HFF-Myc (cell line): ENCODE data around the gene ZFP28.

Experiments used
- DNase-seq: peaks from one replicate; pipeline ENCODE4 v3.0.0-alpha.2; 2011; ENCODE audit warnings: low read depth; ENCODE audit errors: extremely low read depth
- H3K4me3 ChIP-seq: replicated peaks from 2 replicates; pipeline ENCODE4 v1.5.1; 2011; ENCODE audit warnings: low read depth, mild to moderate bottlenecking, control low read depth, low read length
- TF ChIP-seq, protein P1 (sequence below): IDR thresholded peaks from 2 replicates; pipeline ENCODE4 v1.5.1; 2012; ENCODE audit warnings: mild to moderate bottlenecking, low read depth, low read length, control low read depth; ENCODE audit errors: missing control alignments

The ZFP28 gene

DNA sequence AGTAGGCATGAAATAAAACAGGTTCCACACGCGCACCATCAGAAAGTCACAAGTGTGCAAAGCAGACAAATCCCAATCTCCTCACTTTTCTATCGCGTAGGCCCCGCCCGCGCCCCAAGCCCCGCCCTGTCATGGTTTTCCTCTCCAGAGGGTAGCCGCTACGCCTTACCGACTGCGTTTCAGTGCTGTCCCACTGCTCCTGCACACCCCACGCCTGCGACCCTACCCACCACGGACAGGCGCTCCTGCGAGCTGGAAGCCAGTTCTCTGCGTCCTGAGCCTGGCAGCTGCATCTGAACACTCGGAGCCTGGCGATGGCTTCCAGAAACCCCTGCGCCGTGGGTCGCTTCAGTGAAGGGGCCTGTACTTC, 28.1 kb downstream of the ZFP28 start:
- TF ChIP-seq, protein P1, sequence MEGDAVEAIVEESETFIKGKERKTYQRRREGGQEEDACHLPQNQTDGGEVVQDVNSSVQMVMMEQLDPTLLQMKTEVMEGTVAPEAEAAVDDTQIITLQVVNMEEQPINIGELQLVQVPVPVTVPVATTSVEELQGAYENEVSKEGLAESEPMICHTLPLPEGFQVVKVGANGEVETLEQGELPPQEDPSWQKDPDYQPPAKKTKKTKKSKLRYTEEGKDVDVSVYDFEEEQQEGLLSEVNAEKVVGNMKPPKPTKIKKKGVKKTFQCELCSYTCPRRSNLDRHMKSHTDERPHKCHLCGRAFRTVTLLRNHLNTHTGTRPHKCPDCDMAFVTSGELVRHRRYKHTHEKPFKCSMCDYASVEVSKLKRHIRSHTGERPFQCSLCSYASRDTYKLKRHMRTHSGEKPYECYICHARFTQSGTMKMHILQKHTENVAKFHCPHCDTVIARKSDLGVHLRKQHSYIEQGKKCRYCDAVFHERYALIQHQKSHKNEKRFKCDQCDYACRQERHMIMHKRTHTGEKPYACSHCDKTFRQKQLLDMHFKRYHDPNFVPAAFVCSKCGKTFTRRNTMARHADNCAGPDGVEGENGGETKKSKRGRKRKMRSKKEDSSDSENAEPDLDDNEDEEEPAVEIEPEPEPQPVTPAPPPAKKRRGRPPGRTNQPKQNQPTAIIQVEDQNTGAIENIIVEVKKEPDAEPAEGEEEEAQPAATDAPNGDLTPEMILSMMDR = no peak
- H3K4me3 ChIP-seq = peak overlapping the region; percentile 74
- DNase-seq = peak; percentile 1

DNA sequence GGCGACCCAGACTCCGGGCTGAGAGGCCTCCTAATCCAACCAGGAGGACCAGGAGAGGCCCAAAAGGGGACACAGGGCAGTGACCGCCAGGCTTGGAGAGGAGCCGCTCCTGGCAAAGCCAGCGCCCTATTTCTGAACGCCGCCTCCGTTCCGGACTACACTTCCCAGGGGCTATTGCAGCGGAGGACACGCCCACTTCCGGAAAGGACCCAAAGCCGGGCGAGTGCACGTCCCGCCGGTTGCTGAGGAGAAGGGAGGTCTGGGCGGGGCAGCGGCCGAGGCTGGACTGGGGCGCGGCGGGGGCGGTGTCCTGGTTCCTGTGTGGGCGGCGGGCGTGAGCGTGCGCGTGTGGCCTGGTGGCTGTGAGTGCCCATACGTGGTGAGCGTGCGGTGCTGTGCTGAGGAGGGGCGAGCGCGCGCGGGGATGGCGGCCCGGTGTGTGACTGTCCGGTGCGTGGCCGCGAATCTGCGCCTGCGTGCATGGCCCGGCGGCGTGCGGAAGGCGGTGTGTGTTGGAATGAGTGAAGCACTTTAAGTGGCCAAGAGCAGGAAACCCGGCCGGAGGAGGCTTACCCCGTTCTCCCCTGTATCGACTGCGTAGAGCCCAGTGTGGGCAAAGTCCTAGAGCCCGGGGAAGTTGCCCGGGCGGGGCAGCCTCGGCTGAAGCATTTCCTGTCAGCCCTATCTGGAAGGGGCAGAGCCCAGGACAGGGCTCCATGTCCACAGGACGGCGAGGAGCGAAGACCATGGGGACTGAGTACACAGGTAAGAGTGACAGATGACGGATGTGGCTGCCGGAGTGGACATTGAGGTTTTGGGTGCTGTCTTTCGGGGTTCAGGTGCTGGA, 28.7 kb downstream of the ZFP28 start, which contains the start of gene ZNF470:
ZNF470 (plus strand) TSS at position 195 of the 847 bp plus-strand sequence. CDS start 2,844 bp downstream, outside the sequence.
- DNase-seq = peak; percentile 69
- peak within 1 kb of the TSS; percentile 74 for H3K4me3 ChIP-seq
- TF ChIP-seq, protein P1 = no peak

DNA sequence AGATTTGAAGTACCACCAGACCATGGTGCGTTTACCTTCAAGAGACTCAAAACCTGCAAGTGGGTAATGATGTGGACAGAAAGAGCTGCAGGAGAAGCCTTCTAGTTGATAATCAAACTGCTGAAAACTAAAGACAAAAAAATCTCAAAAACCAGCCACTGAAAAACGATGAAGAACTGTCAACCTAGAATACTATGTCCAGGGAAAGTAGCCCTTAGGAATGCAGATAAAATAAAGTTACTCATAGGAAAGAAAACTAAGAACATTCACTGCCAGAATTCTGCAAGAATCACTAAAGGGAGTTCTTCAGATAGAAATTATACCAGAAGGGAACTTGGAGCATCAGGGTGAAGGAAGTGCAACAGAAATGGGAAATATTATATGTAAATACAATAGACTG, 33.8 kb downstream of the ZFP28 start:
- TF ChIP-seq, protein P1 = no peak
- DNase-seq = no peak
- H3K4me3 ChIP-seq = no peak overlapping the region

DNA sequence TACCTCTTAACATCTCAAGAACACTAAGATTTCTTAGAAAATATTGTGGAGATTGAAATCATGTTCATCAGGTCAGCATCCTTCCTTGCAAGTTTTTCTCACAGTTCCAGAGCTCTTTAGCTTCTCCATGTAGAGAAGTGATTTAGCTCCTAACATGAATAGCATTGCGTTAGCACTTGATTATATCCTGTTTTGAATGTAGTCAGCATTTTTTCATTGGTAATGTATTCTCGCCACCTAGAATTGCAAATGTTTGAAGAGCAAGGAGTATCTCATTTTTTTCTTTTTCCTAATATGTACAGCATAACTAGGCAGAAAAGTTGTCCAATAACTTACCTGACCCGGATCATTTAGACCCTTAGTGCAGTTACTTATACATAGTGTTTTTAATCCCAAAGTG, 35.2 kb downstream of the ZFP28 start:
- no peak overlapping the region for H3K4me3 ChIP-seq
- no peak for DNase-seq
- TF ChIP-seq, protein P1 = no peak

DNA sequence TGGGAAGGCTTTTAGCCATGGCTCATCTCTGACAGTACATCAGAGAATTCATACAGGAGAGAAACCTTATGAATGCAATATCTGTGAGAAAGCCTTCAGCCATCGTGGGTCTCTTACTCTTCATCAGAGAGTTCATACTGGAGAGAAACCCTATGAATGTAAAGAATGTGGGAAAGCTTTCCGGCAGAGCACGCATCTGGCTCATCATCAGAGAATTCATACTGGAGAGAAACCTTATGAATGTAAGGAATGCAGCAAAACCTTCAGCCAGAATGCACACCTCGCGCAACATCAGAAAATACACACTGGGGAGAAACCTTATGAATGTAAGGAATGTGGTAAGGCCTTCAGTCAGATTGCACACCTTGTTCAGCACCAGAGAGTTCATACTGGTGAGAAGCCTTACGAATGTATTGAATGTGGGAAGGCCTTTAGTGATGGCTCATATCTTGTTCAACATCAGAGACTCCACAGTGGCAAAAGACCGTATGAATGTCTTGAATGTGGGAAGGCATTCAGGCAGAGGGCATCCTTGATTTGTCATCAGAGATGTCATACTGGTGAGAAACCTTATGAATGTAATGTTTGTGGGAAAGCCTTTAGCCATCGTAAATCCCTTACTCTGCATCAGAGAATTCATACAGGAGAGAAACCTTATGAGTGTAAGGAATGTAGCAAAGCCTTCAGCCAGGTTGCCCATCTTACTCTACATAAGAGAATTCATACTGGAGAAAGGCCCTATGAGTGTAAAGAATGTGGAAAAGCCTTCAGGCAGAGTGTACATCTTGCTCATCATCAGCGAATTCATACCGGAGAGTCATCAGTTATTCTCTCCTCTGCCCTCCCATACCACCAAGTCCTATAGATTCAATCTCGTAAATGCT, 39.2 kb downstream of the ZFP28 start:
- TF ChIP-seq, protein P1 = no peak
- no peak for DNase-seq
- H3K4me3 ChIP-seq = no peak overlapping the region

DNA sequence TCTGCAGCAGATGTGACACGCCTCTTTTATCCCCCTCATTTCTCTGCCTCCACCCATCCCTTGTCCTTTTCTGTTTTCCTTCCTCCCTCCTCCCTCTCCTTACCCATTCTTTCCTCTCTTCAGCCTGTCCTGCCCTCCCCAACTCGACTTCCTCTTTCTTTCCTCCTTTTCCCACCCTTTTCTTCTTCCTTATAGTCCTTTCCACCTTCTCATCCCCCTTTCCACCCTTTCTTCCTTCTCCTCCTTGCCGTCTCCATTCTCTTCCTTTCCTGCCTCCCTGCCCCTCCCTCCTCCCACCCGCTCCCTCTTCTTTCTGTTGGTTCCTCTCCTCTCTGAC, 55.7 kb downstream of the ZFP28 start:
- no peak overlapping the region; the same call in 1 of the 2 replicates for H3K4me3 ChIP-seq
- TF ChIP-seq, protein P1 = no peak
- no peak for DNase-seq
